ENCODE measurements around the gene TRIM28. TPM values are rescaled to one million over a fixed set of nuclear protein-coding genes. Genes with fewer than 3 reads are reported as not detected.
A peak's percentile ranks its signal among the peaks of the same experiment; 100 is the strongest.

The TRIM28 gene
- total and polyA plus RNA-seq, 9 of the 15 experiments (the other 6 are each of a cell fraction or from before 2014, with no cell fraction given), result 12.1 to 797 (median 490) TPM

GRCh38 chr19:58584498-58585441 is 40.9 kb downstream of the TRIM28 start (continued):
- TF ChIP-seq TFAP4 (CRISPR knock-in tag; IDR thresholded peaks at IDR 0.05; ENCODE audit: borderline replicate concordance), result peak; percentile 94
- TF ChIP-seq RAD21 (CRISPR knock-in tag; conservative IDR thresholded peaks at IDR 0.05 in 1 of 2, IDR thresholded peaks at IDR 0.05 in 1 of 2), result peak in 1 of 2 experiments; percentile 25; a peak in 1 of 4 replicates
- peak; percentile 33; the same call in 1 of the 2 replicates for TF ChIP-seq MAX (CRISPR knock-in tag; IDR thresholded peaks at IDR 0.05)
- TF ChIP-seq TAL1 (IDR thresholded peaks at IDR 0.05), result peak; percentile 62
- no peak for TF ChIP-seq NFIX (CRISPR knock-in tag; IDR thresholded peaks at IDR 0.05; ENCODE audit: low read depth)
- TF ChIP-seq ESRRA (IDR thresholded peaks at IDR 0.05; ENCODE audit: borderline replicate concordance, low read depth), result peak; percentile 85; the same call in 1 of the 2 replicates
- TF ChIP-seq CUX1 (CRISPR knock-in tag; IDR thresholded peaks at IDR 0.05), result peak; percentile 67; the same call in 1 of the 2 replicates
- TF ChIP-seq MITF (IDR thresholded peaks at IDR 0.05), result peak; percentile 31; the same call in 1 of the 2 replicates
- TF ChIP-seq DEAF1 (CRISPR knock-in tag; IDR thresholded peaks at IDR 0.05), result peak; percentile 3; the same call in 1 of the 2 replicates
- TF ChIP-seq UBTF (IDR thresholded peaks at IDR 0.05; ENCODE audit: borderline replicate concordance in 1 of 2, low read depth in 2 of 2, low read length in 2 of 2), result 0 out of 4 replicates have a peak, but pooled peaks have one; percentile 15 to 41
- TF ChIP-seq POLR2AphosphoS5 (IDR thresholded peaks at IDR 0.05; ENCODE audit: control insufficient read depth, insufficient read depth, low read depth, low read length), result peak; percentile 51; the same call in 1 of the 2 replicates
- TF ChIP-seq HDAC2 (IDR thresholded peaks at IDR 0.05), result peak; percentile 44; the same call in 1 of the 2 replicates

Measured in K562 (cell line).